Measurements from ENCODE around the gene PTCSC3. TPM values are rescaled to one million over a fixed set of nuclear protein-coding genes. Genes with fewer than 3 reads are reported as not detected.

The PTCSC3 gene
- total RNA-seq, 1 donor from 2014 or later = not detected

DNA sequence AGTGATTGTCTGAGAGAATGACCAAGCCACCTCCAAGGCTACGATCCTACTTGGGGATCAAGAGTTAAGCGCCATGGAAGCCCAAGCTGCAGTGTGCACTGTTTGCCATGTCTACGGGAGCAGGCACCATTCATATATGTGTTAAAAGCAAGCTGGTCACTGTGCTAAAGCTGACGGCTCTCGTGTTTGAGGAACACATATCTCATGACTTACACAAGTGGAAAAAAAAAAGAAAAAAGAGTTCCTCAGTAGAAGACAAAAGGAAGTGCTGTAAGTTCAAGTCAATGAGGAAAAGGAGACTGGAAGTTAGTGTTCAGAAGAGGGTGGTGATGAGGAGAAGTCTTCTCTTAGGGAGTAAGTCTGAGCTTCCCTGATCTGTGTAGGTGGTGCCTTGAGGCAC lies 4.9 kb upstream of the PTCSC3 start:
- TF ChIP-seq, protein P1, sequence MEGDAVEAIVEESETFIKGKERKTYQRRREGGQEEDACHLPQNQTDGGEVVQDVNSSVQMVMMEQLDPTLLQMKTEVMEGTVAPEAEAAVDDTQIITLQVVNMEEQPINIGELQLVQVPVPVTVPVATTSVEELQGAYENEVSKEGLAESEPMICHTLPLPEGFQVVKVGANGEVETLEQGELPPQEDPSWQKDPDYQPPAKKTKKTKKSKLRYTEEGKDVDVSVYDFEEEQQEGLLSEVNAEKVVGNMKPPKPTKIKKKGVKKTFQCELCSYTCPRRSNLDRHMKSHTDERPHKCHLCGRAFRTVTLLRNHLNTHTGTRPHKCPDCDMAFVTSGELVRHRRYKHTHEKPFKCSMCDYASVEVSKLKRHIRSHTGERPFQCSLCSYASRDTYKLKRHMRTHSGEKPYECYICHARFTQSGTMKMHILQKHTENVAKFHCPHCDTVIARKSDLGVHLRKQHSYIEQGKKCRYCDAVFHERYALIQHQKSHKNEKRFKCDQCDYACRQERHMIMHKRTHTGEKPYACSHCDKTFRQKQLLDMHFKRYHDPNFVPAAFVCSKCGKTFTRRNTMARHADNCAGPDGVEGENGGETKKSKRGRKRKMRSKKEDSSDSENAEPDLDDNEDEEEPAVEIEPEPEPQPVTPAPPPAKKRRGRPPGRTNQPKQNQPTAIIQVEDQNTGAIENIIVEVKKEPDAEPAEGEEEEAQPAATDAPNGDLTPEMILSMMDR (IDR thresholded peaks at IDR 0.05; ENCODE audit: unreplicated experiment) = no peak
- no peak for DNase-seq (ENCODE audit: low spot score)

DNA sequence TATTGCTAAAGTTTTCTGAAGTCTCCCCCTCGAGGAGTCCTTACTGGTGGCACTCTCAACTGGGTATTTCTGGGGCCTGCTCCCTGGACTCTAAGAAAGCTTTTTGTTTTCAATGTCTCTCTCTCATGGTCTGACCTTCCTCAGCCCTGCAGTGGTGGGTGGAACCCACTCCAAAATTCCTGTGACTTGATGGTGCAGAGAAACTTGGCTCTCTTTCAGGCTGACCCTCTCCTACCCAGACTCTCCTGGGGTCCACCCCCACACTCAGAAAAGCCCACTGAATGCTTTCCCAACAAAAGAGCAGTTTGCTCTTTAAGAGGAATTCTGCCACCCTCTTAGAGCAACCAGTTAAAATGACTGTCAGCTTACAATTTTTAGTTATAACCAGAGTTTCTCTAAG lies 967 bp upstream of the PTCSC3 start:
- no peaks in the 10 kb centered on the region for H3K36me3 Mint-ChIP-seq (ENCODE audit: low read depth, unreplicated experiment)
- no peak overlapping the region for H3K4me3 Mint-ChIP-seq (ENCODE audit: unreplicated experiment)
- H3K4me1 Mint-ChIP-seq (ENCODE audit: unreplicated experiment) = no peaks in the 10 kb centered on the region
- DNase-seq (ENCODE audit: low spot score) = no peak
- TF ChIP-seq, protein P1 (IDR thresholded peaks at IDR 0.05; ENCODE audit: unreplicated experiment) = no peak
- no peaks in the 10 kb centered on the region for H3K27me3 Mint-ChIP-seq (ENCODE audit: unreplicated experiment)
- H3K9me3 Mint-ChIP-seq (ENCODE audit: unreplicated experiment) = no peaks in the 10 kb centered on the region
- no peak overlapping the region for H3K27ac Mint-ChIP-seq (ENCODE audit: unreplicated experiment)

More for the DNA sequence above, 4.9 kb upstream of the PTCSC3 start:
- no peaks in the 10 kb centered on the region for H3K4me1 Mint-ChIP-seq (ENCODE audit: unreplicated experiment)
- no peak overlapping the region for H3K4me3 Mint-ChIP-seq (ENCODE audit: unreplicated experiment)
- no peaks in the 10 kb centered on the region for H3K36me3 Mint-ChIP-seq (ENCODE audit: low read depth, unreplicated experiment)
- no peaks in the 10 kb centered on the region for H3K9me3 Mint-ChIP-seq (ENCODE audit: unreplicated experiment)
- H3K27me3 Mint-ChIP-seq (ENCODE audit: unreplicated experiment) = no peaks in the 10 kb centered on the region
- no peak overlapping the region for H3K27ac Mint-ChIP-seq (ENCODE audit: unreplicated experiment)

DNA sequence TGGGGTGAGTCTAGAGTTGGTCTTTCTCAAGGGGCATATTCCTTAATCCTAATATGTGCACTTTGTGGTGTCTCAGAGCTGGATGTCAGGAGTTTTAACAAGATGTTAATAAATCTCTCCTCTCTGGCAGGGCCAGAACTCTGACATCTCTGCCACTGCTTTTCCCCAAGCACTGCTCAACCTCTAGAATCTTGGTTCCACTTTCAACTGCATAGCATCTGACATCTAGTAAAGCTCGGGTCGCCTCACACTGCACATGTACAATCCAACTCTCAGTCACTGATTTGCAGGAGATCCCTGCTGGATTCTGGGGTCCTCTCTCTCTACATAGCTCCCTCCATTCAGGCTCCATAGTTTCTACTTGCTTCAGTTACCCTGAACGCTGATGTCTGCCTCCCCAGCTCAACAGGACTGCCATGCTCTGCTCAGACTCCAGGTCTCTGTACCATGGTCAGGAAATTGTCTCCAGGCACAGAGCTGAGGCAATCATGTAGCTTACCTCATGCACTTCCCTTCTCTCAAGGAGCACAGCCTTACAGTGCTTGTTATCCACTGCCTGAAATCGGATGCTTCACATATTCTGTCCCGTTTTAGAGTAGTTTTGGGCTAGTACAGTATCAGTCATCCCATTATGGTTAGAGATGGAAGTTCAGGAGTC lies 1.6 kb downstream of the PTCSC3 start:
- DNase-seq (ENCODE audit: low spot score) = no peak
- TF ChIP-seq, protein P1 (IDR thresholded peaks at IDR 0.05; ENCODE audit: unreplicated experiment) = no peak
- Mint-ChIP-seq H3K36me3 (ENCODE audit: low read depth, unreplicated experiment) (no peaks in the 10 kb centered on the region), H3K9me3 (ENCODE audit: unreplicated experiment) (no peaks in the 10 kb centered on the region), H3K4me1 (ENCODE audit: unreplicated experiment) (no peaks in the 10 kb centered on the region), H3K27me3 (ENCODE audit: unreplicated experiment) (no peaks in the 10 kb centered on the region), H3K27ac (ENCODE audit: unreplicated experiment) (no peak overlapping the region), H3K4me3 (ENCODE audit: unreplicated experiment) (no peak overlapping the region)

DNA sequence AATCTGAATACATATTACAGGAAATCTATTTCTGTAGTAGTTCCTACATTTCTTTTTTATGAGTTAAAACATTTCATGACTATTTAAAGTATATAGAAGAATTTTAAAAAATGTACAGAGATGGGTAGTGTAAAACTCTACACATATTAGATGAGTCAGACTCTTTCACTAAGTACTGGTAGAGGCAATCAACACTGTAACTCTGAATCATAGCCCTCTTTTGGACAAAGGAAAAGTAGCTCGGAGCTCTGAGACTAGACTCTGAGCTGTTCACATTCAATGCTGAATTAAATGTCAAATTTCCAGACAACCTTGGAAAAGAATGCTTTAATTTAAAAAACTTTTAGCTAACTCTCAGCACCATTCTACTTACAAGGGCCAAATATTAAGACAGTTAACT lies 3.4 kb downstream of the PTCSC3 start:
- Mint-ChIP-seq H3K4me1 (ENCODE audit: unreplicated experiment) (no peaks in the 10 kb centered on the region), H3K27ac (ENCODE audit: unreplicated experiment) (no peak overlapping the region), H3K9me3 (ENCODE audit: unreplicated experiment) (no peaks in the 10 kb centered on the region), H3K4me3 (ENCODE audit: unreplicated experiment) (no peak overlapping the region), H3K27me3 (ENCODE audit: unreplicated experiment) (no peaks in the 10 kb centered on the region), H3K36me3 (ENCODE audit: low read depth, unreplicated experiment) (no peaks in the 10 kb centered on the region)
- TF ChIP-seq, protein P1 (IDR thresholded peaks at IDR 0.05; ENCODE audit: unreplicated experiment) = no peak
- no peak for DNase-seq (ENCODE audit: low spot score)

DNA sequence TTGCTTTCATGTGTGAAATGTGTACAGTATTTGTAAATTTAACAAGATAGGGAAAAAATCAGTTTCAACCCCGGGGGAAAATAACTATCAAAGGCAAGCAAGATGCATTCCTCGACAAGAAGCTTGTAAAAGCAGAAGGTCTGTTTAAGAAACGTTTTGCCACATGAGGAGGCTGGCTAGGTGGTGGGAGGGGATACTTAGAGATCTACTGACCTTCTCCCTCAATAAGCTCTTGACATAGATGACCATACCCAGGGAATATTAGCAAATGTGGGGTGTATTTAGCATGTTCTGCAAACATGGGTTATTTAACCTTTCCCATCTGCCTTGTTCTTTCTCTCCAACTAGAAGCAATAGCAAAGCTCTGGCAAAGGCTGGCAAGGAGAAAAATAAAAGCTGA lies 4.9 kb downstream of the PTCSC3 start:
- TF ChIP-seq, protein P1 (IDR thresholded peaks at IDR 0.05; ENCODE audit: unreplicated experiment) = no peak
- H3K36me3 Mint-ChIP-seq (ENCODE audit: low read depth, unreplicated experiment) = no peaks in the 10 kb centered on the region
- no peak for DNase-seq (ENCODE audit: low spot score)
- no peak overlapping the region for H3K27ac Mint-ChIP-seq (ENCODE audit: unreplicated experiment)
- H3K4me3 Mint-ChIP-seq (ENCODE audit: unreplicated experiment) = no peak overlapping the region
- H3K27me3 Mint-ChIP-seq (ENCODE audit: unreplicated experiment) = no peaks in the 10 kb centered on the region
- no peaks in the 10 kb centered on the region for H3K9me3 Mint-ChIP-seq (ENCODE audit: unreplicated experiment)
- no peaks in the 10 kb centered on the region for H3K4me1 Mint-ChIP-seq (ENCODE audit: unreplicated experiment)

Data from endothelial cell (in vitro differentiated cells).